Smooth muscle cell (in vitro differentiated cells): ENCODE results near the gene STUM. TPM values are rescaled to one million over a fixed set of nuclear protein-coding genes. Genes with fewer than 3 reads are reported as not detected.

Experiments
- DNase-seq: peaks from one replicate; lab custom pipeline; 2025; ENCODE audit not compliant: unreplicated experiment; lab: John Stamatoyannopoulos, UW
- H2AFZ ChIP-seq: fragments of 200-600 bp; sonication (generic); 2 replicates; pipeline ENCODE4 v1.6.0; 2016; ENCODE audit warnings: antibody characterized with exemption, low read depth, mild to moderate bottlenecking
- H3F3A ChIP-seq: fragments of 200-600 bp; sonication (generic); 2 replicates; pipeline ENCODE4 v1.6.0; 2017; ENCODE audit warnings: antibody characterized with exemption, low read depth
- H3K27ac ChIP-seq: fragments of 200-600 bp; sonication (generic); 2 replicates; pipeline ENCODE4 v1.5.1; 2016; ENCODE audit warnings: low read depth, mild to moderate bottlenecking
- H3K27me3 ChIP-seq: fragments of 200-600 bp; sonication (generic); 2 replicates; pipeline ENCODE4 v1.6.1; 2016; ENCODE audit warnings: low read depth, mild to moderate bottlenecking
- H3K36me3 ChIP-seq: fragments of 200-600 bp; sonication (generic); 2 replicates; pipeline ENCODE4 v1.5.1; 2016; ENCODE audit warnings: low read depth
- H3K4me1 ChIP-seq: fragments of 200-600 bp; sonication (generic); 2 replicates; pipeline ENCODE4 v1.5.1; 2016; ENCODE audit warnings: low read depth
- H3K4me2 ChIP-seq: fragments of 200-600 bp; sonication (generic); 2 replicates; pipeline ENCODE4 v1.6.0; 2016; ENCODE audit warnings: mild to moderate bottlenecking
- H3K4me3 ChIP-seq: fragments of 200-600 bp; sonication (generic); 2 replicates; pipeline ENCODE4 v1.5.1; 2016; ENCODE audit warnings: mild to moderate bottlenecking
- H3K79me2 ChIP-seq: fragments of 200-600 bp; sonication (generic); 2 replicates; pipeline ENCODE4 v1.6.0; 2016; ENCODE audit warnings: low read depth, mild to moderate bottlenecking
- H3K9ac ChIP-seq: fragments of 200-600 bp; sonication (generic); 2 replicates; pipeline ENCODE4 v1.6.0; 2016; ENCODE audit warnings: low read depth
- H3K9me3 ChIP-seq: fragments of 200-600 bp; sonication (generic); replicated peaks from 2 replicates; pipeline ENCODE4 v1.5.1; 2016; ENCODE audit warnings: low read depth
- H4K20me1 ChIP-seq: fragments of 200-600 bp; sonication (generic); 2 replicates; pipeline ENCODE4 v1.6.0; 2016; ENCODE audit warnings: low read depth
- WGBS: methylation state at CpG from one replicate; pipeline ENCODE4 v1.1.7; 2016; ENCODE audit warnings: low lambda C conversion rate; 5-methylcytosine and 5-hydroxymethylcytosine counted together
- polyA plus RNA-seq: library from polyadenylated mRNA; unstranded; fragments of >200 nt; fragmentation: Nextera tagmentation; extraction: Ambion mirVana; gene quantifications from 2 replicates; pipeline ENCODE4 v1.2.1, GENCODE V29; 2016
- total RNA-seq: library from RNA; depleted of rRNA; stranded (reverse); fragments of >200 nt; gene quantifications from 2 replicates; pipeline ENCODE4 v1.2.3, GENCODE V29; 2014
- TF ChIP-seq, protein P1 (sequence below): fragments of 200-600 bp; sonication (generic); IDR thresholded peaks from 2 replicates; pipeline ENCODE4 v1.5.1; 2017; ENCODE audit warnings: borderline replicate concordance, mild to moderate bottlenecking, antibody characterized with exemption; ENCODE audit not compliant: insufficient read depth, poor library complexity, severe bottlenecking

The STUM gene
- total and polyA plus RNA-seq, 2 experiments from 2014 or later, result 0.04 TPM; not detected in 1

DNA sequence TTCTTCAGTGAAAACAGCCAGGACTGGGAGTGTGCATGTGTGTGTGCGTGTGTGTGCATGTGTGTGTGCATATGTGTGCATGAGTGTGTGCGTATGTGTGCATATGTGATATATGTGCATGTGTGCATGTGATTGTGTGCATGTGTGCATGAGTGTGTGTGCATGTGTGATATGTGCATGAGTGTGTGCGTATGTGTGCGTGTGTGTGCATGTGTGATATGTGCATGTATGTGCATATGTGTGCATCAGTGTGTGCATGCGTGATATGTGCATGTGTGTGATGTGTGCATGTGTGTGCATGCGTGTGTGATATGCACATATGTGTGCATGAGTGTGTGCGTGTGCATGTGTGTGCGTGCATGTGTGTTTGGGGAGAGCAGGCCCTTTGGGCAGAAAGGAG, 100.7 kb downstream of the STUM start:
- Histone ChIP-seq H4K20me1 (no peaks in the 10 kb centered on the region), H3K27ac (no peak overlapping the region), H3K9ac (no peak overlapping the region), H3K4me3 (no peak overlapping the region), H3K4me2 (no peak overlapping the region), H3K9me3 (no peaks in the 10 kb centered on the region), H3F3A (no peaks in the 10 kb centered on the region), H3K36me3 (no peaks in the 10 kb centered on the region), H3K79me2 (no peaks in the 10 kb centered on the region), H3K4me1 (peaks cover 23% of the 10 kb centered on the region), H2AFZ (no peak overlapping the region), H3K27me3 (no peaks in the 10 kb centered on the region)
- no peak for DNase-seq
- WGBS, result 96% methylated on average over 8 of the region's 8 CpGs
- TF ChIP-seq, protein P1, sequence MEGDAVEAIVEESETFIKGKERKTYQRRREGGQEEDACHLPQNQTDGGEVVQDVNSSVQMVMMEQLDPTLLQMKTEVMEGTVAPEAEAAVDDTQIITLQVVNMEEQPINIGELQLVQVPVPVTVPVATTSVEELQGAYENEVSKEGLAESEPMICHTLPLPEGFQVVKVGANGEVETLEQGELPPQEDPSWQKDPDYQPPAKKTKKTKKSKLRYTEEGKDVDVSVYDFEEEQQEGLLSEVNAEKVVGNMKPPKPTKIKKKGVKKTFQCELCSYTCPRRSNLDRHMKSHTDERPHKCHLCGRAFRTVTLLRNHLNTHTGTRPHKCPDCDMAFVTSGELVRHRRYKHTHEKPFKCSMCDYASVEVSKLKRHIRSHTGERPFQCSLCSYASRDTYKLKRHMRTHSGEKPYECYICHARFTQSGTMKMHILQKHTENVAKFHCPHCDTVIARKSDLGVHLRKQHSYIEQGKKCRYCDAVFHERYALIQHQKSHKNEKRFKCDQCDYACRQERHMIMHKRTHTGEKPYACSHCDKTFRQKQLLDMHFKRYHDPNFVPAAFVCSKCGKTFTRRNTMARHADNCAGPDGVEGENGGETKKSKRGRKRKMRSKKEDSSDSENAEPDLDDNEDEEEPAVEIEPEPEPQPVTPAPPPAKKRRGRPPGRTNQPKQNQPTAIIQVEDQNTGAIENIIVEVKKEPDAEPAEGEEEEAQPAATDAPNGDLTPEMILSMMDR, result no peak

DNA sequence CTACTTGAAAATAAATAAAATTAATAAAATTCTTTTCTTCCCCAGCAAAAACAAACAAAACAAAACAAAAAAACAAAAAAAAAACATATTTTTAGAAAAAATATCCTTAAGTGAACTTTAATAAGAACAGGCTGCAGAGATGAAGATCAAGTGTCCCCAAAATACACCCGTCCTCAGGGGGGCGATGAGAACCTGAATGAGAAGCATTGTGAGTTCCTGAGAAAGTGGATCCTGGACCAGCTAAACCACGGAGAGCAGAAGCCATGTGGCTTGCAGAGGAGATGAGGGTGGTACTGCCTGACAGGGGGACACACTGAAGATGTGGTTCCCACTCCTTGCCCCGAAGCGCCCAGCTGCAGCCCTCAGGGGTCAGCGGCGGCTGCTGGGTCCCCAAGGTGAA, 101.2 kb downstream of the STUM start:
- H3K36me3 ChIP-seq, result no peaks in the 10 kb centered on the region
- H3K4me3 ChIP-seq, result no peak overlapping the region
- 91% methylated on average over 7 of the region's 7 CpGs for WGBS
- H3K4me2 ChIP-seq, result no peak overlapping the region
- H3K9me3 ChIP-seq, result no peaks in the 10 kb centered on the region
- H3K27ac ChIP-seq, result no peak overlapping the region
- no peaks in the 10 kb centered on the region for H3F3A ChIP-seq
- TF ChIP-seq, protein P1, result no peak
- no peaks in the 10 kb centered on the region for H3K27me3 ChIP-seq
- DNase-seq, result no peak
- peaks cover 28% of the 10 kb centered on the region for H3K4me1 ChIP-seq
- H2AFZ ChIP-seq, result no peak overlapping the region
- H4K20me1 ChIP-seq, result no peaks in the 10 kb centered on the region
- no peaks in the 10 kb centered on the region for H3K79me2 ChIP-seq
- H3K9ac ChIP-seq, result no peak overlapping the region

GRCh38 chr1:226650236-226650841, 101.8 kb downstream of the STUM start:
- H3K9ac ChIP-seq, result no peak overlapping the region
- no peak overlapping the region for H3K4me3 ChIP-seq
- H2AFZ ChIP-seq, result no peak overlapping the region
- no peak for DNase-seq
- TF ChIP-seq, protein P1, result no peak
- H3F3A ChIP-seq, result no peaks in the 10 kb centered on the region
- no peaks in the 10 kb centered on the region for H4K20me1 ChIP-seq
- H3K79me2 ChIP-seq, result no peaks in the 10 kb centered on the region
- H3K4me1 ChIP-seq, result peaks cover 30% of the 10 kb centered on the region
- no peaks in the 10 kb centered on the region for H3K27me3 ChIP-seq
- H3K27ac ChIP-seq, result no peak overlapping the region
- no peak overlapping the region for H3K4me2 ChIP-seq
- no peaks in the 10 kb centered on the region for H3K36me3 ChIP-seq
- WGBS, result 78% methylated on average over 11 of the region's 11 CpGs
- no peaks in the 10 kb centered on the region for H3K9me3 ChIP-seq
